ENCODE data around the gene TNFAIP3. TPM values are rescaled to one million over a fixed set of nuclear protein-coding genes. Genes with fewer than 3 reads are reported as not detected.

Gene TNFAIP3
- total and polyA plus RNA-seq, 2 donors (not counting 1 experiment from before 2014, with no cell fraction given): 86.2 to 92.0 TPM

- ATAC-seq (ENCODE audit: low read depth): no peak
- ChIA-PET CTCF (interaction anchor here (1.1 kb wide), 1 partner anchor 93 kb away, joined by 3 read pairs; no protein-coding TSS in a partner anchor), POLR2A (no interaction called here)
- intact Hi-C loops (cut with micrococcal nuclease): no loop called here
- Histone ChIP-seq H3K27me3 (replicated peaks in 1 of 4; ENCODE audit: control extremely low read depth in 1 of 4, control insufficient read depth in 3 of 4, insufficient read depth in 4 of 4, low read length in 3 of 4) (no peaks in the 10 kb centered on the region), H3K4me2 (replicated peaks; ENCODE audit: low read depth, low read length, poor library complexity, severe bottlenecking) (no peak overlapping the region), H3K79me2 (ENCODE audit: control insufficient read depth, insufficient read depth, low read length) (no peaks in the 10 kb centered on the region), H2AFZ (ENCODE audit: insufficient read depth, low read depth, low read length, poor library complexity, severe bottlenecking) (no peak overlapping the region), H3K9me3 (ENCODE audit: control extremely low read depth in 1 of 3, control insufficient read depth in 2 of 3, insufficient read depth in 1 of 3, low read length in 2 of 3) (no peaks in the 10 kb centered on the region), H3K27ac (ENCODE audit: low read length in 2 of 2) (no peak overlapping the region), H4K20me1 (ENCODE audit: control insufficient read depth, insufficient read depth, low read length, poor library complexity, severe bottlenecking) (no peaks in the 10 kb centered on the region), H3K9ac (ENCODE audit: low read length) (no peak overlapping the region), H3K36me3 (replicated peaks in 1 of 2; ENCODE audit: control extremely low read depth in 1 of 2, control insufficient read depth in 1 of 2, extremely low read depth in 1 of 2, insufficient read depth in 2 of 2, low read length in 1 of 2) (peaks cover 0 to under 1% of the 10 kb centered on the region in 2 experiments), H3K4me3 (ENCODE audit: control extremely low read depth in 1 of 5, extremely low read depth in 1 of 5, insufficient read depth in 1 of 5, low read depth in 2 of 5, low read length in 4 of 5) (no peak overlapping the region), H3K4me1 (ENCODE audit: control insufficient read depth in 2 of 2, insufficient read depth in 2 of 2, low read length in 2 of 2) (peaks cover 1 to 6% of the 10 kb centered on the region in 2 donors)
- Mint-ChIP-seq H3K27me3 (no peaks in the 10 kb centered on the region), H3K4me1 (no peaks in the 10 kb centered on the region), H3K9me3 (ENCODE audit: insufficient read depth) (peaks cover 4% of the 10 kb centered on the region), H3K27ac (no peak overlapping the region), H3K4me3 (no peak overlapping the region)
- DNase-seq: no peak
- TF ChIP-seq EZH2 (IDR thresholded peaks at IDR 0.05; ENCODE audit: borderline replicate concordance, insufficient read depth, low read depth, low read length, poor library complexity, severe bottlenecking) (no peak), CTCF (IDR thresholded peaks at IDR 0.05) (no peak)
- 73% methylated on average over 2 of the region's 3 CpGs for WGBS (ENCODE audit: insufficient coverage)
Observed at GRCh38 chr6:137852346-137852745, 14.7 kb upstream of the TNFAIP3 start.

- no peak overlapping the region for H3K27ac ChIP-seq (ENCODE audit: low read length in 2 of 2)
- TF ChIP-seq CTCF (IDR thresholded peaks at IDR 0.05) (no peak), EZH2 (IDR thresholded peaks at IDR 0.05; ENCODE audit: borderline replicate concordance, insufficient read depth, low read depth, low read length, poor library complexity, severe bottlenecking) (no peak)
- H2AFZ ChIP-seq (ENCODE audit: insufficient read depth, low read depth, low read length, poor library complexity, severe bottlenecking): no peak overlapping the region
- H4K20me1 ChIP-seq (ENCODE audit: control insufficient read depth, insufficient read depth, low read length, poor library complexity, severe bottlenecking): no peaks in the 10 kb centered on the region
- ChIA-PET CTCF (interaction anchor here (1.1 kb wide), 1 partner anchor 92 kb away, joined by 3 read pairs; no protein-coding TSS in a partner anchor), POLR2A (no interaction called here)
- H3K79me2 ChIP-seq (ENCODE audit: control insufficient read depth, insufficient read depth, low read length): no peaks in the 10 kb centered on the region
- no peak overlapping the region for H3K4me3 ChIP-seq (ENCODE audit: control extremely low read depth in 1 of 5, extremely low read depth in 1 of 5, insufficient read depth in 1 of 5, low read depth in 2 of 5, low read length in 4 of 5)
- no peak overlapping the region for H3K4me2 ChIP-seq (replicated peaks; ENCODE audit: low read depth, low read length, poor library complexity, severe bottlenecking)
- H3K27me3 Mint-ChIP-seq: no peaks in the 10 kb centered on the region
- no peak overlapping the region for H3K4me3 Mint-ChIP-seq
- H3K9me3 Mint-ChIP-seq (ENCODE audit: insufficient read depth): peaks cover 4% of the 10 kb centered on the region
- H3K4me1 Mint-ChIP-seq: no peaks in the 10 kb centered on the region
- H3K4me1 ChIP-seq (ENCODE audit: control insufficient read depth in 2 of 2, insufficient read depth in 2 of 2, low read length in 2 of 2): peaks cover 0 to 1% of the 10 kb centered on the region in 2 donors
- H3K9ac ChIP-seq (ENCODE audit: low read length): no peak overlapping the region
- no peak overlapping the region for H3K27ac Mint-ChIP-seq
- H3K36me3 ChIP-seq (replicated peaks in 1 of 2; ENCODE audit: control extremely low read depth in 1 of 2, control insufficient read depth in 1 of 2, extremely low read depth in 1 of 2, insufficient read depth in 2 of 2, low read length in 1 of 2): peaks cover 0 to 3% of the 10 kb centered on the region in 2 experiments
- H3K9me3 ChIP-seq (ENCODE audit: control extremely low read depth in 1 of 3, control insufficient read depth in 2 of 3, insufficient read depth in 1 of 3, low read length in 2 of 3): no peaks in the 10 kb centered on the region
- 80% methylated on average over 1 of the region's 1 CpG for WGBS (ENCODE audit: insufficient coverage)
- DNase-seq: no peak
- no peaks in the 10 kb centered on the region for H3K27me3 ChIP-seq (replicated peaks in 1 of 4; ENCODE audit: control extremely low read depth in 1 of 4, control insufficient read depth in 3 of 4, insufficient read depth in 4 of 4, low read length in 3 of 4)
- intact Hi-C loops (cut with micrococcal nuclease): no loop called here
- no peak for ATAC-seq (ENCODE audit: low read depth)
Observed at GRCh38 chr6:137852811-137853210, 14.2 kb upstream of the TNFAIP3 start.
